HepG2 (cell line): Measurements from ENCODE around the gene ACAP1. TPM values are rescaled to one million over a fixed set of nuclear protein-coding genes. Genes with fewer than 3 reads are reported as not detected.

Source experiments
- GZF1 ChIP-seq: sonication (generic); formaldehyde crosslinking; IDR thresholded peaks from 2 replicates; pipeline ENCODE4 v1.5.1; 2020; ENCODE audit warnings: mild to moderate bottlenecking, missing genetic modification reagents
- HHEX ChIP-seq: IDR thresholded peaks from 2 replicates; pipeline ENCODE4 v1.6.1; 2016; ENCODE audit warnings: control low read depth
- HNRNPK ChIP-seq: fragments of 200-400 bp; formaldehyde crosslinking; IDR thresholded peaks from 2 replicates; pipeline ENCODE4 v1.6.1; 2018; ENCODE audit warnings: low read length, low read depth, moderate library complexity, mild to moderate bottlenecking; ENCODE audit not compliant: poor library complexity, severe bottlenecking
- KLF12 ChIP-seq: sonication (generic); formaldehyde crosslinking; IDR thresholded peaks from 2 replicates; pipeline ENCODE4 v1.4.0; 2020; ENCODE audit warnings: missing genetic modification reagents, borderline replicate concordance
- LCORL ChIP-seq, 2 experiments: fragments of 450-650 bp in 1 of 2; sonication (generic) in 1 of 2; formaldehyde crosslinking in 1 of 2; IDR thresholded peaks; 2 replicates each; pipeline versions ENCODE4 v1.5.0 to v1.6.1; 2017 to 2020; ENCODE audit warnings: antibody characterized with exemption in 1 of 2, missing genetic modification reagents in 1 of 2
- MYNN ChIP-seq: sonication (generic); formaldehyde crosslinking; IDR thresholded peaks from 2 replicates; pipeline ENCODE4 v1.4.0; 2020; ENCODE audit warnings: mild to moderate bottlenecking, low read depth, missing genetic modification reagents
- NCOA2 ChIP-seq: sonication (generic); formaldehyde crosslinking; IDR thresholded peaks from 2 replicates; pipeline ENCODE4 v1.8.0; 2022; ENCODE audit warnings: inconsistent platforms
- NR1H2 ChIP-seq: sonication (generic); formaldehyde crosslinking; IDR thresholded peaks from 2 replicates; pipeline ENCODE4 v1.8.1; 2022; ENCODE audit warnings: low read depth, missing genetic modification reagents, borderline replicate concordance
- NR2F2 ChIP-seq: IDR thresholded peaks from 2 replicates; pipeline ENCODE4 v1.6.1; 2012; ENCODE audit warnings: low read depth, inconsistent platforms, borderline replicate concordance
- POLR2AphosphoS5 ChIP-seq: IDR thresholded peaks from 2 replicates; pipeline ENCODE4 v1.6.1; 2012; ENCODE audit warnings: low read depth, low read length
- POLR2G ChIP-seq: fragments of 200-400 bp; formaldehyde crosslinking; IDR thresholded peaks from 2 replicates; pipeline ENCODE4 v1.6.1; 2018; ENCODE audit warnings: mild to moderate bottlenecking, low read depth, low read length, moderate library complexity
- RAD21 ChIP-seq: fragments of 450-650 bp; formaldehyde crosslinking; IDR thresholded peaks from 2 replicates; pipeline ENCODE4 v1.5.0; 2020; ENCODE audit warnings: mild to moderate bottlenecking
- RCOR2 ChIP-seq: IDR thresholded peaks from 2 replicates; pipeline ENCODE4 v1.6.1; 2016; ENCODE audit warnings: missing biosample characterization, missing genetic modification reagents
- SAP130 ChIP-seq: IDR thresholded peaks from 2 replicates; pipeline ENCODE4 v1.6.1; 2016; ENCODE audit warnings: low read depth
- SMC3 ChIP-seq: IDR thresholded peaks from 2 replicates; pipeline ENCODE4 v1.6.1; 2011; ENCODE audit warnings: low read length, improper control_type of control experiment
- SOX6 ChIP-seq, 2 experiments: fragments of 450-650 bp in 1 of 2; sonication (generic) in 1 of 2; formaldehyde crosslinking in 1 of 2; IDR thresholded peaks; 2 replicates each; pipeline versions ENCODE4 v1.4.0 to v1.6.1; 2017 to 2020; ENCODE audit warnings: antibody characterized with exemption in 1 of 2, mild to moderate bottlenecking in 1 of 2, missing genetic modification reagents in 1 of 2
- TBP ChIP-seq: sonication (generic); formaldehyde crosslinking; IDR thresholded peaks from 2 replicates; pipeline ENCODE4 v1.5.0; 2020; ENCODE audit warnings: missing genetic modification reagents
- TBX2 ChIP-seq: sonication (generic); formaldehyde crosslinking; IDR thresholded peaks from 2 replicates; pipeline ENCODE4 v1.5.0; 2020; ENCODE audit warnings: missing genetic modification reagents, mild to moderate bottlenecking, borderline replicate concordance
- THAP11 ChIP-seq: IDR thresholded peaks from 2 replicates; pipeline ENCODE4 v1.6.1; 2016; ENCODE audit warnings: missing biosample characterization, missing genetic modification reagents
- YEATS2 ChIP-seq: sonication (generic); formaldehyde crosslinking; IDR thresholded peaks from 2 replicates; pipeline ENCODE4 v1.4.0; 2020; ENCODE audit warnings: missing genetic modification reagents, borderline replicate concordance
- ZNF256 ChIP-seq: sonication (generic); formaldehyde crosslinking; conservative IDR thresholded peaks from 2 replicates; pipeline ENCODE4 v1.4.0; 2020; ENCODE audit warnings: missing genetic modification reagents
- ZNF280B ChIP-seq: sonication (generic); formaldehyde crosslinking; IDR thresholded peaks from 2 replicates; pipeline ENCODE4 v1.5.0; 2020; ENCODE audit warnings: missing genetic modification reagents, mild to moderate bottlenecking, borderline replicate concordance
- ZNF501 ChIP-seq: sonication (generic); formaldehyde crosslinking; IDR thresholded peaks from 2 replicates; pipeline ENCODE4 v1.5.1; 2020; ENCODE audit warnings: mild to moderate bottlenecking, moderate library complexity, missing genetic modification reagents
- ZNF547 ChIP-seq: sonication (generic); formaldehyde crosslinking; IDR thresholded peaks from 2 replicates; pipeline ENCODE4 v1.5.1; 2020; ENCODE audit warnings: mild to moderate bottlenecking, missing genetic modification reagents
- ZNF749 ChIP-seq: sonication (generic); formaldehyde crosslinking; IDR thresholded peaks from 2 replicates; pipeline ENCODE4 v1.8.0; 2022; ENCODE audit warnings: mild to moderate bottlenecking, missing genetic modification reagents, moderate library complexity, borderline replicate concordance
- polyA plus RNA-seq, 8 experiments: library from polyadenylated mRNA; depleted of rRNA in 3 of 8; stranded (reverse) in 7 of 8; unstranded in 1 of 8; fragments of >200 nt; fragmentation: Illumina TruSeq in 4 of 8; extraction: Trizol in 4 of 8; gene quantifications; 2 replicates each; pipeline versions ENCODE4 v1.2.1 to v1.2.3, GENCODE V29; 2011 to 2016; ENCODE audit warnings: low read depth in 4 of 8, missing spikeins in 1 of 8, mixed read lengths in 1 of 8; ENCODE audit not compliant: insufficient read depth in 1 of 8
- total RNA-seq, 5 experiments: library from RNA; depleted of rRNA; stranded (reverse); fragments of >200 nt; fragmentation: Illumina TruSeq; extraction: Trizol; gene quantifications; 2 replicates each; pipeline ENCODE4 v1.2.3, GENCODE V29; 2016; ENCODE audit warnings: low read depth in 1 of 5
- TF ChIP-seq, protein P1 (sequence below), 2 experiments: fragments of 450-650 bp in 1 of 2; sonication (generic) in 1 of 2; formaldehyde crosslinking; IDR thresholded peaks; 2 replicates each; pipeline versions ENCODE4 v1.5.0 to v1.8.0; 2020 to 2022; ENCODE audit warnings: mild to moderate bottlenecking in 1 of 2, missing genetic modification reagents in 1 of 2
- TF ChIP-seq, protein P2 (sequence below): IDR thresholded peaks from 2 replicates; pipeline ENCODE4 v1.6.1; 2012; ENCODE audit warnings: inconsistent platforms
- TF ChIP-seq, protein P3 (sequence below): IDR thresholded peaks from 2 replicates; pipeline ENCODE4 v1.6.1; 2016; ENCODE audit warnings: missing genetic modification reagents, missing compliant biosample characterization

ACAP1 gene
- total and polyA plus RNA-seq, 2 of the 13 experiments (the other 11 are each of a cell fraction or from before 2014, with no cell fraction given) = 1.3 to 2.5 TPM

DNA sequence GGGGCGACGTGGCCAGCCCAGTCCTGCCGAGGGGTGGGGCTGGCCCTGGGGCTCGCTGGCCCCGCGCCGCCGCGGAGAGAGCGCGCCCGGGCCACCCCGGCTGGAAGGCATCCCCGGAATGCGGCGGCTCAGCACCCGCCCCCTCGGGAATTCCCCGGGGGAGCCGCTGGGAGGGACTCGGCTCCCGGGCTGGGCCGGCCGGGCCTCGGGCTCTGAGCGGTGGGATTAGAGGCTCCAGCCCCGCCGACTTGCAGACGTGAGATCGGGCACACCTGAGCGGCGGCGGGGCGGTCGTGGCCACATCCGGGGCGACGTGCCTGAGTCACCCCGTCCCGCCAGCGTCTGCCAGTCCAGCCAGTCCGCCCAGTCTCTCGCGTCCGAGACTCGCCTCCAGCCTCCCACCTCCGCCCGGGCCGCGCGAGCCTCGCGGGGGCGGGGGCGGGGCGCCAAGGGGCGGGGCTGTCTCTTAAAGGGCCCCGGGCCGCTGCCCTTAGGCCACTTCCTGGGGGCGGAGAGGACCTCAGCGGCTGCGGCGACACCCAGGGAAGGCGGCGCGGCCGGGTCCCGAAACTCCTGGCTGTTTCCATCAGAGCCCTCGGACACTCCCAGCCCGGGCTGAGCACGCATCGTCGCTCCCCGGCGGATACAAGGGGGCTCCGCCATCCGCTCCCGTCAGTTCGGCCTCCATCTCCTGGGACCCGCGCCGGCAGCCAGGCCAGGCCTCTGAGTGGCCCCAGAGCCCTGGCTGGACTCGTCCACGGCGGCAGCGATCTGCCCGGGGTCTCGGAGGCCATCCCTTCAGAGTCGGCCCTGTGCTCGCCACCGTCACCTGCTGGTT, 15.6 kb downstream of the ACAP1 start, which contains the start of gene KCTD11 (continued):
- TF ChIP-seq, protein P1, sequence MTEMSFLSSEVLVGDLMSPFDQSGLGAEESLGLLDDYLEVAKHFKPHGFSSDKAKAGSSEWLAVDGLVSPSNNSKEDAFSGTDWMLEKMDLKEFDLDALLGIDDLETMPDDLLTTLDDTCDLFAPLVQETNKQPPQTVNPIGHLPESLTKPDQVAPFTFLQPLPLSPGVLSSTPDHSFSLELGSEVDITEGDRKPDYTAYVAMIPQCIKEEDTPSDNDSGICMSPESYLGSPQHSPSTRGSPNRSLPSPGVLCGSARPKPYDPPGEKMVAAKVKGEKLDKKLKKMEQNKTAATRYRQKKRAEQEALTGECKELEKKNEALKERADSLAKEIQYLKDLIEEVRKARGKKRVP (CRISPR knock-in tag; IDR thresholded peaks at IDR 0.05) = peak in 1 of 2 experiments; percentile 32; a peak in 1 of 4 replicates
- TF ChIP-seq ZNF547 (CRISPR knock-in tag) = peak; percentile 81; the same call in 1 of the 2 replicates
- TF ChIP-seq GZF1 = no peak
- TF ChIP-seq NR1H2 (CRISPR knock-in tag) = no peak
- TF ChIP-seq POLR2AphosphoS5 = peak; percentile 48
- peak; percentile 59; the same call in 1 of the 2 replicates for TF ChIP-seq ZNF749
- TF ChIP-seq HNRNPK = peak; percentile 44
- TF ChIP-seq, protein P2, sequence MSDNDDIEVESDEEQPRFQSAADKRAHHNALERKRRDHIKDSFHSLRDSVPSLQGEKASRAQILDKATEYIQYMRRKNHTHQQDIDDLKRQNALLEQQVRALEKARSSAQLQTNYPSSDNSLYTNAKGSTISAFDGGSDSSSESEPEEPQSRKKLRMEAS = peak; percentile 58
- peak; percentile 77 for TF ChIP-seq POLR2G
- TF ChIP-seq ZNF256 (CRISPR knock-in tag) = 0 out of 2 replicates have a peak, but pooled peaks have one; percentile 33
- TF ChIP-seq TBP = 0 out of 2 replicates have a peak, but pooled peaks have one; percentile 26
- peak; percentile 70 for TF ChIP-seq THAP11 (CRISPR knock-in tag)
- TF ChIP-seq KLF12 (CRISPR knock-in tag) = peak; percentile 57
- no peak for TF ChIP-seq ZNF280B (CRISPR knock-in tag)
- no peak for TF ChIP-seq HHEX
- TF ChIP-seq, protein P3, sequence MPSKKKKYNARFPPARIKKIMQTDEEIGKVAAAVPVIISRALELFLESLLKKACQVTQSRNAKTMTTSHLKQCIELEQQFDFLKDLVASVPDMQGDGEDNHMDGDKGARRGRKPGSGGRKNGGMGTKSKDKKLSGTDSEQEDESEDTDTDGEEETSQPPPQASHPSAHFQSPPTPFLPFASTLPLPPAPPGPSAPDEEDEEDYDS (CRISPR knock-in tag) = peak; percentile 81
- no peak for TF ChIP-seq SOX6 (IDR thresholded peaks at IDR 0.05)
- peak; percentile 50; the same call in 1 of the 2 replicates for TF ChIP-seq SOX6 (CRISPR knock-in tag; IDR thresholded peaks at IDR 0.05)
- peak; percentile 11; the same call in 1 of the 2 replicates for TF ChIP-seq NR2F2
- TF ChIP-seq NCOA2 = peak; percentile 20; the same call in 1 of the 2 replicates
- TF ChIP-seq SMC3 = no peak
- TF ChIP-seq RCOR2 (CRISPR knock-in tag) = 0 out of 2 replicates have a peak, but pooled peaks have one; percentile 18
- TF ChIP-seq SAP130 (CRISPR knock-in tag) = peak; percentile 75
- TF ChIP-seq RAD21 (CRISPR knock-in tag) = peak; percentile 58; the same call in 1 of the 2 replicates
- peak; percentile 63; the same call in 1 of the 2 replicates for TF ChIP-seq TBX2
- peak; percentile 26; the same call in 1 of the 2 replicates for TF ChIP-seq MYNN (CRISPR knock-in tag)
- no peak for TF ChIP-seq LCORL (IDR thresholded peaks at IDR 0.05)
- TF ChIP-seq LCORL (CRISPR knock-in tag; IDR thresholded peaks at IDR 0.05) = peak; percentile 58
- TF ChIP-seq YEATS2 (CRISPR knock-in tag) = 0 out of 2 replicates have a peak, but pooled peaks have one; percentile 27
- TF ChIP-seq ZNF501 (CRISPR knock-in tag) = peak; percentile 51
